Measurements from ENCODE around the gene NINJ1.
"Not testable (repeated sequence)": the region's sequence is repeated elsewhere in the genome, so short reads cannot be mapped to it uniquely, and the experiment has no call there.

DNA sequence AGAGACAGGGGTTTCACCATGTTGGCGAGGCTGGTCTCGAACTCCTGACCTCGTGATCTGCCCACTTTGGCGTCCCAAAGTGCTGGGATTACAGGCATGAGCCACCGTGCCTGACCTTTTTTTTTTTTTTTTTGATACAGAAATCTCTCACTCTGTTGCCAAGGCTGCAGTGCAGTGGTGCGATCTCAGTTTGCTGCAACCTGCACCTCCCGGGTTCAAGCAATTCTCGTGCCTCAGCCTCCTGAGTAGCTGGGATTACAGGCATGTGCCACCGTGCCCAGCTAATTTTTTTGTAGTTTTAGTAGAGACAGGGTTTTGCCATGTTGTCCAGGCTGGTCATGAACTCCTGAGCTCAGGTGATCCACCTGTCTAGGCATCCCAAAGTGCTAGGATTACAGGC, 16.5 kb downstream of the NINJ1 start:
- TF ChIP-seq, protein P1, sequence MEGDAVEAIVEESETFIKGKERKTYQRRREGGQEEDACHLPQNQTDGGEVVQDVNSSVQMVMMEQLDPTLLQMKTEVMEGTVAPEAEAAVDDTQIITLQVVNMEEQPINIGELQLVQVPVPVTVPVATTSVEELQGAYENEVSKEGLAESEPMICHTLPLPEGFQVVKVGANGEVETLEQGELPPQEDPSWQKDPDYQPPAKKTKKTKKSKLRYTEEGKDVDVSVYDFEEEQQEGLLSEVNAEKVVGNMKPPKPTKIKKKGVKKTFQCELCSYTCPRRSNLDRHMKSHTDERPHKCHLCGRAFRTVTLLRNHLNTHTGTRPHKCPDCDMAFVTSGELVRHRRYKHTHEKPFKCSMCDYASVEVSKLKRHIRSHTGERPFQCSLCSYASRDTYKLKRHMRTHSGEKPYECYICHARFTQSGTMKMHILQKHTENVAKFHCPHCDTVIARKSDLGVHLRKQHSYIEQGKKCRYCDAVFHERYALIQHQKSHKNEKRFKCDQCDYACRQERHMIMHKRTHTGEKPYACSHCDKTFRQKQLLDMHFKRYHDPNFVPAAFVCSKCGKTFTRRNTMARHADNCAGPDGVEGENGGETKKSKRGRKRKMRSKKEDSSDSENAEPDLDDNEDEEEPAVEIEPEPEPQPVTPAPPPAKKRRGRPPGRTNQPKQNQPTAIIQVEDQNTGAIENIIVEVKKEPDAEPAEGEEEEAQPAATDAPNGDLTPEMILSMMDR (IDR thresholded peaks at IDR 0.05; ENCODE audit: low read length), result not testable (repeated sequence)
- TF ChIP-seq EZH2 (IDR thresholded peaks at IDR 0.05; ENCODE audit: borderline replicate concordance, low read length), result not testable (repeated sequence)

Data from OCI-LY1 (cell line).